Mesendoderm (in vitro differentiated cells): ENCODE measurements around the gene YTHDF1.

Experiments
- DNase-seq: peaks from one replicate; pipeline ENCODE4 v3.0.0; 2013
- H2AK5ac ChIP-seq: 2 replicates; pipeline ENCODE4 v1.6.1; 2013; ENCODE audit warnings: low read length, inconsistent platforms
- H2BK120ac ChIP-seq: 2 replicates; pipeline ENCODE4 v1.6.1; 2013; ENCODE audit warnings: low read depth, mild to moderate bottlenecking, low read length, moderate library complexity, mixed read lengths
- H2BK15ac ChIP-seq: replicated peaks from 2 replicates; pipeline ENCODE4 v1.6.1; 2013; ENCODE audit warnings: low read depth, mild to moderate bottlenecking, moderate library complexity
- H2BK5ac ChIP-seq: 2 replicates; pipeline ENCODE4 v1.6.1; 2013; ENCODE audit warnings: low read length, inconsistent platforms
- H3K18ac ChIP-seq: 2 replicates; pipeline ENCODE4 v1.6.1; 2013; ENCODE audit warnings: mild to moderate bottlenecking, low read length, mixed read lengths
- H3K23ac ChIP-seq: one replicate; pipeline ENCODE4 v1.6.1; 2013; ENCODE audit warnings: low read length
- H3K27ac ChIP-seq: 2 replicates; pipeline ENCODE4 v1.5.1; 2013; ENCODE audit warnings: low read depth, mild to moderate bottlenecking, inconsistent platforms, low read length, moderate library complexity
- H3K27me3 ChIP-seq: 2 replicates; pipeline ENCODE4 v1.6.1; 2013; ENCODE audit warnings: low read length, control low read depth, mild to moderate bottlenecking, inconsistent platforms; ENCODE audit not compliant: insufficient read depth, poor library complexity
- H3K36me3 ChIP-seq: 2 replicates; pipeline ENCODE4 v1.6.1; 2013; ENCODE audit warnings: low read length, inconsistent platforms; ENCODE audit not compliant: control insufficient read depth, insufficient read depth
- H3K4ac ChIP-seq: one replicate; pipeline ENCODE4 v1.6.1; 2013; ENCODE audit warnings: low read depth, mild to moderate bottlenecking, low read length, moderate library complexity
- H3K4me1 ChIP-seq: 2 replicates; pipeline ENCODE4 v1.6.1; 2013; ENCODE audit warnings: low read depth, low read length, inconsistent platforms; ENCODE audit not compliant: control insufficient read depth
- H3K4me2 ChIP-seq: 2 replicates; pipeline ENCODE4 v1.6.1; 2013; ENCODE audit warnings: low read length
- H3K4me3 ChIP-seq: 2 replicates; pipeline ENCODE4 v1.5.1; 2013; ENCODE audit warnings: mild to moderate bottlenecking, low read length
- H3K56ac ChIP-seq: one replicate; pipeline ENCODE4 v1.6.1; 2013; ENCODE audit warnings: low read length
- H3K79me1 ChIP-seq: 2 replicates; pipeline ENCODE4 v1.6.1; 2013; ENCODE audit warnings: low read length, inconsistent platforms
- H3K79me2 ChIP-seq: 2 replicates; pipeline ENCODE4 v1.6.1; 2013; ENCODE audit warnings: mild to moderate bottlenecking, low read length; ENCODE audit not compliant: control insufficient read depth, insufficient read depth
- H3K9ac ChIP-seq: 2 replicates; pipeline ENCODE4 v1.6.1; 2013; ENCODE audit warnings: low read length, inconsistent platforms
- H4K5ac ChIP-seq: one replicate; pipeline ENCODE4 v1.6.1; 2013; ENCODE audit warnings: low read length
- H4K8ac ChIP-seq: one replicate; pipeline ENCODE4 v1.6.1; 2013; ENCODE audit warnings: low read depth, mild to moderate bottlenecking, control low read depth, low read length, moderate library complexity
- WGBS: extraction: QIAGEN DNeasy Blood & Tissue Kit; methylation state at CpG from one replicate; pipeline ENCODE4 v1.1.7; 2013; ENCODE audit warnings: low lambda C conversion rate, missing lambda C conversion rate; ENCODE audit not compliant: insufficient coverage; ENCODE audit errors: extremely low coverage; 5-methylcytosine and 5-hydroxymethylcytosine counted together

The YTHDF1 gene

DNA sequence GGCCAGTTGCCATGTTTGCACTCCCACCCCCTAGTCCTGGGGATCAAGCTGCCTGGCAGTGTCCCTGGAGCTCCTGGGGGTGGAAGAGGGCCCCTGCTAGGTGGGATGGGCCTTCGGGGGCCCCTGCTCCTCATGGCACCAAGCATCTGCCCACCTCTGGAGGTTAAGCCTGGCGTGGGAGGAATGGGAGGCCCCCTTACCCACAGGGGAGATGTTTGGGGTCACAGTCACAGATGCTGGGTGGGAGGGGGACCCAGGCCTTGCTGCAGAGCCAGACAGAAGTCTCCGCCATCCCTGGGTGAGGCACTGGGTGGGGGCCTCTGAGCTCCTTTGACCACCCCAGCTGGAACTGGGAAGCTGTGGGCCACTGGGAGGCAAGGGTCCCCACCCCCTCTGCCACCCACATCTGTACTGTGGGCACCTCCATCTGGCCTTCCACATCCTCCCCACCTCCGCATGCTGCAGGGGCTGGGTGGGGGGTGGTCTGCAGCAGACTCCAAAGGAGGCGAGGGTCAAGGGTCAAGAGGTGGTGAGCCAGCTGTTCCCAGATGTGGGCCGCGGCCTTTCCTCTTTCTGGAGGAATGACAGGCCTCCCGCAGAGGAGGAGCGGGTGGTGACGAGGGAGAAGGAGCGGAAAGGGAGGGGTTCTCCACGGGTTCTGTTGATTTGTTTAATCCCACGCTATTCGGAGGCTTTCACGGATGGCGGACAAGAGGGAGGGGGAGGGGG lies 41.5 kb downstream of the YTHDF1 start:
- WGBS, result no CpG with 5 or more reads among the region's 16 CpGs
- Histone ChIP-seq H3K4ac (no peak overlapping the region), H2BK120ac (no peak overlapping the region), H3K36me3 (no peaks in the 10 kb centered on the region), H3K27me3 (peaks cover 46% of the 10 kb centered on the region), H3K4me2 (no peak overlapping the region), H4K5ac (no peak overlapping the region), H2AK5ac (no peak overlapping the region), H3K9ac (no peak overlapping the region), H3K4me1 (no peaks in the 10 kb centered on the region), H3K4me3 (no peak overlapping the region), H3K18ac (no peak overlapping the region), H3K56ac (no peak overlapping the region), H3K23ac (no peak overlapping the region), H4K8ac (no peak overlapping the region), H3K27ac (no peak overlapping the region), H2BK5ac (no peak overlapping the region), H3K79me2 (no peaks in the 10 kb centered on the region), H3K79me1 (no peaks in the 10 kb centered on the region), H2BK15ac (no peak overlapping the region)
- DNase-seq, result no peak

DNA sequence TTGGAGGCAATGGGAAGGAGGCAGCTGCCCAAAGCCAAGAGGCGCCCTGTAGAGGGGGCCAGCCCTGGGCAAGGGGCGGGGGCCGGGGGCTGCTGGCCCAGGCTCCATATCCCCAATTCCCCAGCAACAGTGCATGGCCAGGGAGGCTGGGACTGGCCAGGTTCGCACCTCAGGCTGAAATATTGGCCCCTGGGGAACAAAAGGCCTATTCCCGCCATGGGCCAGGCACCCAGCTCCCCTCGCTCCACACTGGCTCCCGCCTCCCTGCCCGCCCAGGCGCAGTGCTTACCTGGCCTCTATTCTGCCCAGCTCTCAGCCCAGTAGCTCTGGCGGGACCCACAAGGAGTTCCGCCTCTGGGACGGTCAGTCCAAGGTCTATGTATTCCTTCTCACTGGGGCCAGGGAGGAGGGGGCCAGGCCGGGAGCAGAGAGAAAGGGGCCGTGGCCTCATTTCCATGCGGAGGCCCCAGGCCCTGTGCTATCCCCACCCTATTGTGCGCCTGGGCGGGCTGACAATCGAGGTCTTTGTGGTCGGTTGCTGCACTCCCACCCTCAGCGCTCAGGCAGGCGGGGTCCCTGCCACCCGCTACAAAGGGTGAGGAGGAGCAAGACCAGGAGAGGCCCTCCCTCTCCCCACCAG lies 42.3 kb downstream of the YTHDF1 start:
- Histone ChIP-seq H3K23ac (no peak overlapping the region), H2AK5ac (no peak overlapping the region), H3K36me3 (no peaks in the 10 kb centered on the region), H3K79me1 (no peaks in the 10 kb centered on the region), H3K27me3 (peaks cover 46% of the 10 kb centered on the region), H4K5ac (no peak overlapping the region), H3K9ac (no peak overlapping the region), H2BK5ac (no peak overlapping the region), H3K27ac (no peak overlapping the region), H3K79me2 (no peaks in the 10 kb centered on the region), H3K18ac (no peak overlapping the region), H2BK15ac (no peak overlapping the region), H3K56ac (no peak overlapping the region), H4K8ac (no peak overlapping the region), H2BK120ac (no peak overlapping the region), H3K4ac (no peak overlapping the region), H3K4me2 (no peak overlapping the region), H3K4me1 (no peaks in the 10 kb centered on the region), H3K4me3 (no peak overlapping the region)
- WGBS, result no CpG with 5 or more reads among the region's 22 CpGs
- DNase-seq, result no peak

DNA sequence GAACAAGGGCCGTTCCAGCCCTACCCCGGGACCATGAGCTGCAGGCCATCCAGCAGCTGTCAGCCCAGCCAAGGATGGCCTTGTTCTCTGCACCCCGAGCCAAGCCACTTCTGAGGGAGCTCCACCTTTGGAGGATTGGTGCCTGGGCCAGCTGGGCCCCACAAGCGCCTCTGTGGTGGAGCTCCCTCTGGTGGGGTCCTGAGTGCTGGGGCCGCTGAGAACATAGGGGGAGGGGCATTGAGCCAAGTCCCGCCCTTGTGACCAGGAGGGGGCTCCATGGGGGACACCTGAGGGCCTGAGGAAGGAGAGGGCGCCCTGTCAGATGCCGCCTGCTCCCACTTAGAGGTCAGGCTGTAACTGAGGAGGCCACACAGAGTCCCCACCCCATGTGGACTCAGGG lies 43.2 kb downstream of the YTHDF1 start:
- Histone ChIP-seq H4K5ac (no peak overlapping the region), H3K4me3 (no peak overlapping the region), H3K4ac (no peak overlapping the region), H3K18ac (no peak overlapping the region), H3K79me2 (no peaks in the 10 kb centered on the region), H3K27me3 (peaks cover 39% of the 10 kb centered on the region), H3K27ac (no peak overlapping the region), H2BK5ac (no peak overlapping the region), H2BK15ac (no peak overlapping the region), H4K8ac (no peak overlapping the region), H3K23ac (no peak overlapping the region), H3K9ac (no peak overlapping the region), H2BK120ac (no peak overlapping the region), H3K4me1 (no peaks in the 10 kb centered on the region), H3K4me2 (no peak overlapping the region), H2AK5ac (no peak overlapping the region), H3K79me1 (no peaks in the 10 kb centered on the region), H3K56ac (no peak overlapping the region), H3K36me3 (no peaks in the 10 kb centered on the region)
- peak; percentile 63 for DNase-seq
- WGBS, result no CpG with 5 or more reads among the region's 8 CpGs

DNA sequence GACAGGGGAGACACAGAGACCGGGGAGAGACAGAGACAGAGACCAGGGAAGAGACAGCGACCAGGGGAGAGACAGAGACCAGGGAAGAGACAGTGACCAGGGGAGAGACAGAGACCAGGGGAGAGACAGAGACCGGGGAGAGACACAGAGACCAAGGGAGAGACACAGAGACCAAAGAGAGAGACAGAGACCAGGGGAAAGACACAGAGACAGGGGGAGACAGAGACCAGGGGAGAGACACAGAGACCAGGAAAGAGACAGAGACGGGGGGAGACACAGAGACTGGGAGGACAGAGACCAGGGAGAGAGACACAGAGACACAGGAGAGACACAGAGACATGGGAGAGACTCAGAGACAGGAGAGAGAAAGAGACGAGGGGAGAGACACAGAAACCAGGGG lies 43.9 kb downstream of the YTHDF1 start:
- WGBS, result no CpG with 5 or more reads among the region's 5 CpGs
- Histone ChIP-seq H3K23ac (no peak overlapping the region), H3K56ac (no peak overlapping the region), H3K4me1 (no peaks in the 10 kb centered on the region), H3K4ac (no peak overlapping the region), H2BK120ac (no peak overlapping the region), H2BK15ac (no peak overlapping the region), H3K79me2 (no peaks in the 10 kb centered on the region), H4K8ac (no peak overlapping the region), H3K4me2 (no peak overlapping the region), H3K4me3 (no peak overlapping the region), H2BK5ac (no peak overlapping the region), H3K18ac (no peak overlapping the region), H3K79me1 (no peaks in the 10 kb centered on the region), H4K5ac (no peak overlapping the region), H2AK5ac (no peak overlapping the region), H3K27me3 (peaks cover 34% of the 10 kb centered on the region), H3K36me3 (no peaks in the 10 kb centered on the region), H3K27ac (no peak overlapping the region), H3K9ac (no peak overlapping the region)
- no peak for DNase-seq

DNA sequence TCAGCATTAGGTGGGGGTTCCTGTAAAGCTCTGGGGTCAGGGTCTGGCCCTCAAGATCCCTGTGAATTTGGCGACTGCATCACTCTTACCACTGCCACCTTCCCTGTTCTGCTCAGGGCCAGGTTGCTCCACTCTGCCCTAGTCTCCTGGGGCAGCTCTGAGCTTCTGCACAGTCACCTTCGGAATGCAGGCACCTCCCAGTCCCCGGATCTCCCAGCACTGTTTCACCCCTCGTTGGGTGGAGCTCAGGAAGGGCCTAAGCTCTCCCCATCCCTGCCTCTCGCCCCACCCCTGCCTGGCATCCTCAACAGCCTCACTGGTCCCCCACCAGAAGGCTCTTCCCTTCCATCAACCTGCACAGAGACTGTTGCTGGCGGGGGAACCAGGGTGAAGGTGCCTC lies 46.2 kb downstream of the YTHDF1 start:
- no peaks in the 10 kb centered on the region for H3K79me1 ChIP-seq
- no peak overlapping the region for H4K5ac ChIP-seq
- no peak overlapping the region for H3K4me3 ChIP-seq
- H4K8ac ChIP-seq, result no peak overlapping the region
- H3K27ac ChIP-seq, result no peak overlapping the region
- no peak overlapping the region for H2BK5ac ChIP-seq
- H3K9ac ChIP-seq, result no peak overlapping the region
- H2BK120ac ChIP-seq, result no peak overlapping the region
- no peaks in the 10 kb centered on the region for H3K79me2 ChIP-seq
- no peak overlapping the region for H3K23ac ChIP-seq
- no peaks in the 10 kb centered on the region for H3K4me1 ChIP-seq
- no peaks in the 10 kb centered on the region for H3K36me3 ChIP-seq
- peaks cover 12% of the 10 kb centered on the region for H3K27me3 ChIP-seq
- H3K4me2 ChIP-seq, result no peak overlapping the region
- no peak overlapping the region for H2BK15ac ChIP-seq
- no peak overlapping the region for H2AK5ac ChIP-seq
- WGBS, result no CpG with 5 or more reads among the region's 6 CpGs
- no peak overlapping the region for H3K4ac ChIP-seq
- no peak overlapping the region for H3K56ac ChIP-seq
- no peak for DNase-seq
- no peak overlapping the region for H3K18ac ChIP-seq
